ENCODE measurements around the gene PAGE2B. TPM values are rescaled to one million over a fixed set of nuclear protein-coding genes. Genes with fewer than 3 reads are reported as not detected.
"Not testable (repeated sequence)": the region's sequence is repeated elsewhere in the genome, so short reads cannot be mapped to it uniquely, and the experiment has no call there.

Gene PAGE2B, protein sequence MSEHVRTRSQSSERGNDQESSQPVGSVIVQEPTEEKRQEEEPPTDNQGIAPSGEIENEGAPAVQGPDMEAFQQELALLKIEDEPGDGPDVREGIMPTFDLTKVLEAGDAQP
- 0.63 TPM in 1 of 2 replicates, not detected in the other for total RNA-seq

- intact Hi-C loops (cut with micrococcal nuclease), result no loop called here
Measured at GRCh38 chrX:55074851-55075467, at the start of gene PAGE2B. Gene PAGE2B (plus strand): TSS chrX:55075030. CDS start chrX:55076042, 1,012 bp downstream.

DNA sequence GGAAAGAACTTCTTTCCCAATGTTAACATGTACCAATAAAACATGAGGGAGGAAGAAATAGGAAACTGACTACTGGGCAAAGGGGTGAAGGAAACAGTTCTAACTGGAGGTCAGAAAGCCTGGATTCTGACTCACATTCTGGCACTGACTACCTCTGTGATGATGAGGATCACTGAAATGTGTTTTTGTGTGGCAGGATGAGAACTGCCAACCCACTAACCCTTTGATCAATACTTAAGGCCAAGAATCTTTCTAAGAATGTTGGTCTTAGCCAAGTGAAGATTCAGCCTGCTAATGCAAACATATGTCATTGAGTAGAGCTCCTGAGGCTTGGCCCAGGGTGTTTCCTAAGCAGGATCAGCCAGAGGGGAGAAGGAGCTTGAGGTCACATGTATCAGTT is 48.7 kb upstream of the PAGE2B start:
- intact Hi-C loops (cut with micrococcal nuclease), result no loop called here

DNA sequence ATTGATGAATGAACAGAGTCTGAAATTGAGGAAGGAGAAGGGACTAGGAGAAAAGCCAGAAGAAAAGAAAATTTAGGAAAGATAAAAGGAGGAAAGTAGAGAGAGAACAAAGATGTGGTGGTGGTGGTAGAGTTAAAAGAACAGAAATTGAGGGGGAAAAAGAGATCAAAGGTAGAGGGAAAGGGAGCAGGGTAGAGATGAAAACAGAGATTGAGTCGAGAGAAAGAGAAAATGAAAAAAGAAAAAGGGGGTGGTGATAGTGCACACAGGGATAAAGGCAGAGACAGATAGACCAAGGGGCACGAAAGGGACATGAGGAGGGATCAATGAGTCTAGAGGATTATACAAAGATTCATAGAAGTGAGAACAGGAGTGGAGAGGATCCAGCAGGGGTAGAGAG is 48.0 kb upstream of the PAGE2B start:
- intact Hi-C loops (cut with micrococcal nuclease), result no loop called here

DNA sequence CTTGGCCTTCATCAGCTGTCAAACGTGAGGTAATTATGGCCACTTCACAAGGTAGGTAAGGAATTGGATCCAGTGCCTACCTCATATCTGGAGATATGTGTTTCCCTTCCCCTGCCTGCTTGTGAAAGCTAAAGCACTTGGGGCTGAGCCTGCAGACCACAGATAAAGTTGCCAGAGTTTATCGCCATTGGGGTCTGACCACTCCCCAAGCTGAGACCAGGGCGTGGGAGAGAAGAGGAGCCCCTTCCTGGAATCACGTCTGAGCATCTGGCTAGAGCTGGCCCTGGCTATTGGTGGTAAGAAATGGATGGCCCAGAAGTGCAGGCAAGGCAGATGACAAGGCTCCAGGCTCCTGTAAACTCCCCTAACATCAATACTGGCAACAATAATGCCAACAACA is 46.8 kb upstream of the PAGE2B start:
- intact Hi-C loops (cut with micrococcal nuclease), result no loop called here

- intact Hi-C loops (cut with micrococcal nuclease), result no loop called here
Measured at GRCh38 chrX:55028611-55029010, 46.2 kb upstream of the PAGE2B start.

DNA sequence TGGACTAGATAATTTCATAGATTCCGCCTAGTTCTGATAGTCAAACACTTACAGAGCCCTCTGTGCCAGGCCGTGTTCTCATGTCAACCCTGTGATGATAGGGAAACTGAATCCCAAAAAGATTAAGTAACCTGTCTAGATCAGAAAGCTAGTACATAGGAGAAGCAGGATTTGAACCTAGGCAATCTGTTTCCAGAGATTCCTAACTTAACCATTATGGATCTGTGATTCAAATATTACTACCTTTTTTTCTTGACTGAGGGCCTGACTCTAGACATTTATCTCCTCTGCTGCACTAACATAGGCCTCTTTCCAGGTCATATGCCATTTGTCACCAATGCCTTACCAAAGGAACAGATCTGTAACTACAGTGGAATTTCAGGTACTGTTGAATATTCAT is 45.5 kb upstream of the PAGE2B start:
- intact Hi-C loops (cut with micrococcal nuclease), result no loop called here

GRCh38 chrX:55030271-55031205 is 44.3 kb upstream of the PAGE2B start, which contains the start of gene ALAS2:
Gene ALAS2 (minus strand): TSS chrX:55030977. CDS start chrX:55026000, 4,977 bp downstream.
- intact Hi-C loops (cut with micrococcal nuclease), result no loop called here

DNA sequence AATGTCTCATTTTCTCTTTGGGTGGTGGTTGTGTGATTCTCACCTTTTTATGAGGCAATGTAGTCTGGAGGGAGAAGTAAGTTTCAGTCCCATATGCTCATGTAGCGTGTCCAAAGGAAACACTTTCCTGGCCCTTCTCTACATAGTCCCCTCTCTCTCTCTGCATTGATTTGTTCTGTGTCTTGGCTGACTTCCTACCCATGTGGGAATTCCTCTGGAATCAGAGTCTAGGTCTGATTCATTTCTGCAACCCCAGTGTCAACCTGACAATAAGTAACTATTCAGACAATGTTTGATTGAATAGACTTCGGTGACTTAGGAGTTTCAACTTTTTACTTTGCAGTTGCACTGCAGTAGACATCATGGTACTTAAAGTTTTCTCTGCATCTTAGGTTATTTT is 41.4 kb upstream of the PAGE2B start:
- intact Hi-C loops (cut with micrococcal nuclease), result no loop called here

DNA sequence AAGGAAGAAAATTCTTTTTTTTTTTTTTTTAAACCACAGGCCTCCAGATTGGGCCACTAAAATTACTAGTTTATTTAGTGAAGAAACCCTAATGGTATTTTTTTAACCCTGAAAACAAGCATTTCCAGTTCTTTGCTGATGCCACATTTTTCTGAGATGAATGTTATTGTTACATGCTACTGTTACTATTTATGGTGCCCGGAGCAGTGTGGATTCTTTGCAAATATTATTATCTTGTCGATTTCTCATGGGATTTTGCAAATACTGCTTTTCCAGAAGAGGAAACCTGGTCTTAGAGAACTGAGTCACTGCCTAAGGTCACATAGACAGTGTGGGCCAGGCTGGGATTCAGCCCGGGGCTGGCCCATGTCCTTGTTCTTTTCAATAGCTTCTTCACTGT is 35.4 kb upstream of the PAGE2B start:
- intact Hi-C loops (cut with micrococcal nuclease), result no loop called here

DNA sequence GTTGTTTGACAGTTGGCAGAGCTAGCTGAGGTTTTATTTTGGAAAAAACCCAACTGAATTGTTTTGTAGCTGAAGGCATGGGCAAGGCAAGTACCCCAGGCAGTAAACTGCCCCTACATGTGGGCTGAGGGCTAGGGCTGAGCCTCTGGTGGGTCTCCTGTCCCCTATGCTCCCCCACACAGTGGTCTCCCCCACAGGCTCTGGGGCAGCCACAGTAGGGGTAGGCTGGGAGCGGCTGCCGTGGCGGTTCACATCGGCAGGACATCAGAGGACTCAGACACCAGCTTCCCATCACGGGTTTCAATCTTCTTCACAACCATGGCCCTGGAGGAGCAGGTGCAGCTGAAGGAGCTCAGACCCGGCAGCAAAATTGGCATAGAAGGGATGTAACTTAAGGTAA is 33.3 kb upstream of the PAGE2B start:
- intact Hi-C loops (cut with micrococcal nuclease), result no loop called here

GRCh38 chrX:55050599-55050998 is 24.2 kb upstream of the PAGE2B start:
- intact Hi-C loops (cut with micrococcal nuclease), result loop anchor here (10.0 kb wide), 2 partner anchors 606 to 1216 kb away; partner anchors contain the start of gene TSR2

DNA sequence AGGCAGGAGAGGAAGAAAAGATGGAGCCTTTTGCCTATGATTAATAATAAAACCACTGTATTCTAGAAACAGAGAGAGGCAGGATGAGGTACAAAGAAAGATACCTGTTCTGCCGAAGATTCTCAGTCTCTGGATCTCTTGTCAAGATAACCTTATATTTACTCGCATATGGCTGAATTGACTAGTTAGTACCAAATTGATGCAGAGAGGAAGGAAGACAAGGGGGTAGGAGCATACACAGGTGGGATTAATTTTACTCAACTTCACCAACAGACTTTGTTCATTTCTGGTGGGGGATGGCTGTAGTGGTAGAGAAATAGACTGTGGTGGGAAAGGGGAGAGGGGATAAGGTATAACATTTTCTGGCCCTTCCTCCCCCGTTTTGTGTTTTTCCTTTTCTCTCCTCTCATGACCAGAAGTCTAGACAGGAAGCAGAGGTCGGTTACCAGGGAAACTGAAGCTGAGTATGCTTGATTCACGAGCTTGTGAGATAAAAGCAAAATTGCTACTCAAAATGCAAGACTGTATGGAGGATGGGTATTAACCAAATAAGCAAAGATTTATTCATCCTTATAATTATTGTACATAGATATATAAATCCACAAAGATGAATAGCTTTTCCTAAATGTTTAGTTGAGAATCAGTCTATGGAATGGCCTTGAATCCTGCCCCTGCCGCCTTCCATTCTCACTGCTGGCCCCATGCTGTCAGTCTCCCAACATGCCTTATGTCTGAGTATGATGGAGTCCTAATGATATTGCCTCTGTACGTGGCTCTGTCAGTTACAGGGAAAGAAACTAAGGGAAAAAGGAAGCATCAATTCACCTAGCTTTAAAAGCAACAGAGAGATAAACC is 17.8 kb upstream of the PAGE2B start:
- intact Hi-C loops (cut with micrococcal nuclease), result loop anchor here (1.0 to 10.0 kb wide), 11 partner anchors 56 to 1372 kb away; partner anchors contain the start of genes APEX2, MAGED2, PHF8 and TSR2

DNA sequence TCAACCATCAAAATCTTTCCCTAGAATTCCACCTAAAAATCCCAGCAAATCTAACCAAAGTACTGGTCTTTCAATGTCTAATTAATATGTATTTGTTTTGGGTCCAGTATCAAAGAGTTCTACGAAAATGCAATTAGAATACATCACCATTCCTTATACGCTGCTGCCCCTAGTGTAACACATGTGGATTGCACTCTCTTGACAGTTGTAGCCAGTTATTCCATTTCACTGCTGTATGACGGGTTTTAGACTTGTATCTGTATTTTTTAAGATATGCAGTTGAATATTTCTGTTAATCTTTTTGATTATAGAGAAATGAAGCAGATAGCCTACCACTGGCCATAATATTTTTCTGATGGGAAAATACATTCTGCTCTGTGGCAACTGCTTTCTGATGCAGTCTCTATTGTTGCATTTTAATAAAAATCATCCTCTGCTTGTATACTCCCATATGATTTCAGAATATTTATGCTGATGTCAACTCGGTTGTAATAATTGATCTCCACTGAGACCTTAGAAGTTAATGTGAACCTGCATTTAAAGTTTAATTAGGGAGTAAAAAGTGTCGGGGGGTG is 17.1 kb upstream of the PAGE2B start:
- intact Hi-C loops (cut with micrococcal nuclease), result loop anchor here (1.0 to 10.0 kb wide), 11 partner anchors 57 to 1373 kb away; partner anchors contain the start of genes APEX2, MAGED2, PHF8 and TSR2

DNA sequence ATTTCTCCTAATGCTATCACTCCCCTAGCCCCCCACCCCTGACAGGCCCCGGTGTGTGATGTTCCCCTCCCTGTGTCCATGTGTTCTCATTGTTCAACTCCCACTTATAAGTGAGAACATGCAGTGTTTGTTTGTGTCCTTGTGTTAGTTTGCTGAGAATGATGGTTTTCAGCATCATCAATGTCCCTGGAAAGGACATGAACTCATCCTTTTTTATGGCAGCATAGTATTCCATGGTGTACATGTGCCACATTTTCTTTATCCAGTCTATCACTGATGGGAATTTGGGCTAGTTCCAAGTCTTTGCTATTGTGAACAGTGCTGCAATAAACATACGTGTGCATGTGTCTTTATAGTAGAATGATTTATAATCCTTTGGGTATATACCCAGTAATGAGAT is 7.7 kb upstream of the PAGE2B start:
- intact Hi-C loops (cut with micrococcal nuclease), result not testable (repeated sequence)

GRCh38 chrX:55072286-55072685 is 2.5 kb upstream of the PAGE2B start:
- intact Hi-C loops (cut with micrococcal nuclease), result no loop called here

GRCh38 chrX:55088795-55089489 is 14.1 kb downstream of the PAGE2B start, which contains the start of gene PAGE2:
Gene PAGE2 (plus strand): TSS chrX:55089018. CDS start chrX:55090021, 1,003 bp downstream.
- intact Hi-C loops (cut with micrococcal nuclease), result no loop called here

GRCh38 chrX:55098691-55099090 is 23.9 kb downstream of the PAGE2B start:
- intact Hi-C loops (cut with micrococcal nuclease), result no loop called here

- intact Hi-C loops (cut with micrococcal nuclease), result no loop called here
Measured at GRCh38 chrX:55099162-55099561, 24.3 kb downstream of the PAGE2B start.

DNA sequence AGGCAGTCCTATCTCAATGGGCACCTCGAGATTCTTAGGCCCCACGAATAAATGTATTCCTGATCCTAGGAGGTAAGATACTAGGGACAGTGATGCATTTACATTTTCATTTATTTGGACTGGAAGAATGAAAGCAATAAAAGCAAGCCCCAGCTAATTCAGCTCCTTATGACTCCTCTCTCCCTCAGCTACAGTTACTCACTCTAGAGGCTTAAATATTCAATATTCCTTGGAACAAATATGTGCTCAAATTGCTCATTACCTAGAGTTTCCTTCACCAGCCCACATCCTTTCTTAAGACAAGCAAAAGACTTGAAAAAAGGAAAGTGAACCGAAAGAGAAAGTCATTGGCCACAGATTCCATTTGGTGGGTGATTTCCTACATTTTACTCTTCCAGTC is 27.9 kb downstream of the PAGE2B start:
- intact Hi-C loops (cut with micrococcal nuclease), result no loop called here

DNA sequence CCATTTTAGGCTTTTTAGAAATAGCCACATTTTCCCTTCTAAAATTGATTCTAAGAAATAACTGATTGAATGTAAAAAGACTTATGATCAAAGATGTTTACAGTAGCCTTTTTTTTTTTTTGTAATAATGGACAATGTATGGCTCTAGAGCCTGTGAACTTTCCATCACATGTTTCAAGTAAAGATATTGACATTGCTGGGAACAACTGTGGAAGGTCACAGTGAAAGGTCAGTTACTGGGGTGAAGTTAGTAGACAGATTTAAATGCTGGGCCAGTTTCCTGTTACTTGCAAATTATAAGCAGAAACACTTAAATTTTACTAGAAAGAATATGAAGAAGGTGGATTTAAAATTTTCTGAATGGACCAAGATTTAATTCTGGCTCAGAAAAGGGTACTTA is 32.4 kb downstream of the PAGE2B start:
- intact Hi-C loops (cut with micrococcal nuclease), result no loop called here
